HepG2 (cell line): Measurements from ENCODE around the gene WWP2. TPM values are rescaled to one million over a fixed set of nuclear protein-coding genes. Genes with fewer than 3 reads are reported as not detected.
A peak's percentile ranks its signal among the peaks of the same experiment; 100 is the strongest.

Experiments
- ARID5B ChIP-seq: IDR thresholded peaks from 2 replicates; pipeline ENCODE4 v1.4.0; 2020; ENCODE audit warnings: mild to moderate bottlenecking, missing genetic modification reagents
- BATF2 ChIP-seq: sonication (generic); formaldehyde crosslinking; IDR thresholded peaks from 2 replicates; pipeline ENCODE4 v1.8.0; 2022; ENCODE audit warnings: mild to moderate bottlenecking, missing genetic modification reagents, moderate library complexity
- CHD2 ChIP-seq: IDR thresholded peaks from 2 replicates; pipeline ENCODE4 v1.6.1; 2011; ENCODE audit warnings: low read depth, low read length, improper control_type of control experiment
- DMAP1 ChIP-seq: IDR thresholded peaks from 2 replicates; pipeline ENCODE4 v1.6.1; 2016
- DPF2 ChIP-seq: sonication (generic); formaldehyde crosslinking; IDR thresholded peaks from 2 replicates; pipeline ENCODE4 v1.4.0; 2020; ENCODE audit warnings: mild to moderate bottlenecking, low read depth, missing genetic modification reagents, borderline replicate concordance
- FOXJ3 ChIP-seq: sonication (generic); formaldehyde crosslinking; IDR thresholded peaks from 2 replicates; pipeline ENCODE4 v1.4.0; 2020; ENCODE audit warnings: missing genetic modification reagents, mild to moderate bottlenecking, borderline replicate concordance
- FOXP1 ChIP-seq, 2 experiments: fragments of 450-650 bp in 1 of 2; IDR thresholded peaks; 2 replicates each; pipeline ENCODE4 v1.6.1; 2017 to 2018; ENCODE audit warnings: antibody characterized with exemption in 1 of 2
- FOXP4 ChIP-seq: sonication (generic); formaldehyde crosslinking; IDR thresholded peaks from 2 replicates; pipeline ENCODE4 v1.4.0; 2020; ENCODE audit warnings: missing genetic modification reagents
- HMG20B ChIP-seq: conservative IDR thresholded peaks from 2 replicates; pipeline ENCODE4 v1.6.1; 2016; ENCODE audit warnings: missing genetic modification reagents, missing compliant biosample characterization
- IKZF1 ChIP-seq: fragments of 450-650 bp; IDR thresholded peaks from 2 replicates; pipeline ENCODE4 v1.7.1; 2016
- KDM1A ChIP-seq: IDR thresholded peaks from 2 replicates; pipeline ENCODE4 v1.6.1; 2016; ENCODE audit warnings: missing compliant biosample characterization
- KLF11 ChIP-seq: IDR thresholded peaks from 2 replicates; pipeline ENCODE4 v1.6.1; 2016; ENCODE audit warnings: missing compliant biosample characterization
- LCORL ChIP-seq, 2 experiments: fragments of 450-650 bp in 1 of 2; sonication (generic) in 1 of 2; formaldehyde crosslinking in 1 of 2; IDR thresholded peaks; 2 replicates each; pipeline versions ENCODE4 v1.5.0 to v1.6.1; 2017 to 2020; ENCODE audit warnings: antibody characterized with exemption in 1 of 2, missing genetic modification reagents in 1 of 2
- MAFF ChIP-seq: IDR thresholded peaks from 2 replicates; pipeline ENCODE4 v1.6.1; 2011; ENCODE audit warnings: low read depth, low read length, improper control_type of control experiment
- NR2F6 ChIP-seq, 2 experiments: IDR thresholded peaks; 2 replicates each; pipeline ENCODE4 v1.6.1; 2016; ENCODE audit warnings: antibody characterized with exemption in 1 of 2, mild to moderate bottlenecking in 1 of 2
- TFAP4 ChIP-seq: sonication (generic); IDR thresholded peaks from 2 replicates; pipeline ENCODE4 v1.6.1; 2016; ENCODE audit warnings: low read depth, borderline replicate concordance
- ZNF260 ChIP-seq: sonication (generic); formaldehyde crosslinking; IDR thresholded peaks from 2 replicates; pipeline ENCODE4 v1.4.0; 2020; ENCODE audit warnings: missing genetic modification reagents, low read depth, mild to moderate bottlenecking, borderline replicate concordance
- ZNF274 ChIP-seq: sonication (generic); formaldehyde crosslinking; IDR thresholded peaks from 2 replicates; pipeline ENCODE4 v1.5.1; 2020; ENCODE audit warnings: mild to moderate bottlenecking, missing genetic modification reagents
- ZNF629 ChIP-seq: sonication (generic); formaldehyde crosslinking; conservative IDR thresholded peaks from 2 replicates; pipeline ENCODE4 v1.5.0; 2020; ENCODE audit warnings: missing genetic modification reagents
- ZNF816 ChIP-seq: sonication (generic); formaldehyde crosslinking; IDR thresholded peaks from 2 replicates; pipeline ENCODE4 v1.8.0; 2022; ENCODE audit warnings: missing genetic modification reagents, mild to moderate bottlenecking, borderline replicate concordance
- ZXDC ChIP-seq: sonication (generic); formaldehyde crosslinking; IDR thresholded peaks from 2 replicates; pipeline ENCODE4 v1.5.0; 2020; ENCODE audit warnings: mild to moderate bottlenecking, missing genetic modification reagents
- polyA plus RNA-seq, 8 experiments: library from polyadenylated mRNA; depleted of rRNA in 3 of 8; stranded (reverse) in 7 of 8; unstranded in 1 of 8; fragments of >200 nt; fragmentation: Illumina TruSeq in 4 of 8; extraction: Trizol in 4 of 8; gene quantifications; 2 replicates each; pipeline versions ENCODE4 v1.2.1 to v1.2.3, GENCODE V29; 2011 to 2016; ENCODE audit warnings: low read depth in 4 of 8, missing spikeins in 1 of 8, mixed read lengths in 1 of 8; ENCODE audit not compliant: insufficient read depth in 1 of 8
- total RNA-seq, 5 experiments: library from RNA; depleted of rRNA; stranded (reverse); fragments of >200 nt; fragmentation: Illumina TruSeq; extraction: Trizol; gene quantifications; 2 replicates each; pipeline ENCODE4 v1.2.3, GENCODE V29; 2016; ENCODE audit warnings: low read depth in 1 of 5

Gene WWP2
- total and polyA plus RNA-seq, 2 of the 13 experiments (the other 11 are each of a cell fraction or from before 2014, with no cell fraction given): 11.4 to 28.2 TPM

- TF ChIP-seq ARID5B (peak; percentile 71; the same call in 1 of the 2 replicates), LCORL (IDR thresholded peaks at IDR 0.05) (no peak), LCORL (CRISPR knock-in tag; IDR thresholded peaks at IDR 0.05) (peak; percentile 6; the same call in 1 of the 2 replicates), FOXP4 (peak; percentile 73), KLF11 (CRISPR knock-in tag) (peak; percentile 52; the same call in 1 of the 2 replicates), TFAP4 (peak; percentile 84), BATF2 (no peak), IKZF1 (no peak), NR2F6 (IDR thresholded peaks at IDR 0.05) (no peak), NR2F6 (CRISPR knock-in tag; IDR thresholded peaks at IDR 0.05) (peak; percentile 33; the same call in 1 of the 2 replicates), ZNF816 (CRISPR knock-in tag) (no peak), KDM1A (CRISPR knock-in tag) (peak; percentile 59), DMAP1 (CRISPR knock-in tag) (no peak), FOXJ3 (CRISPR knock-in tag) (0 out of 2 replicates have a peak, but pooled peaks have one; percentile 7), ZNF274 (no peak), MAFF (no peak), CHD2 (no peak), DPF2 (CRISPR knock-in tag) (peak; percentile 57; the same call in 1 of the 2 replicates), ZNF260 (CRISPR knock-in tag) (no peak), ZNF629 (peak; percentile 97), FOXP1 (IDR thresholded peaks at IDR 0.05) (no peak), FOXP1 (CRISPR knock-in tag; IDR thresholded peaks at IDR 0.05) (peak; percentile 70), ZXDC (CRISPR knock-in tag) (no peak), HMG20B (CRISPR knock-in tag) (no peak)
Measured at GRCh38 chr16:69814561-69814960, 52.4 kb downstream of the WWP2 start (continued).
